ENCODE data around the gene SUGCT.
"Not testable (repeated sequence)": the region's sequence is repeated elsewhere in the genome, so short reads cannot be mapped to it uniquely, and the experiment has no call there.

The SUGCT gene

DNA sequence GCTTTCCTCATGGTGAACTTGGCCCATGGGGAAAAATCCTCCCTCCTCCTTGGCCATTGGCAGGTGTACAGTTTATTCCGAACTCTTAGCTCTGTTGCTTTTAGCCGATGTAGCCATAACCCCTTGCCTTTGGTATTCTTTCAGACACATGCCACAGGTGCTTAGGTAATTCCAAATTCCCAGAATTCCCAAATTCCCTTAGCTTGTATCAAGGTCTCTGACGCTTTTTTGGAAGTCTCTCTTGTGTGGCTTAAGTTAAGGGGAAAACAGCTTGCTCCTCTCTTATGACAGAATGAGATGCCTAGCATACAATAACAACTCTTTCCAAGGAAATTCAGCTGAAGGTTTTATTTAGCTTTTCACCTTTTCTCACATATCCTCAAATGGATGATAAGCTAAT lies 68.0 kb downstream of the SUGCT start:
- no peak for DNase-seq (ENCODE audit: low read depth)

DNA sequence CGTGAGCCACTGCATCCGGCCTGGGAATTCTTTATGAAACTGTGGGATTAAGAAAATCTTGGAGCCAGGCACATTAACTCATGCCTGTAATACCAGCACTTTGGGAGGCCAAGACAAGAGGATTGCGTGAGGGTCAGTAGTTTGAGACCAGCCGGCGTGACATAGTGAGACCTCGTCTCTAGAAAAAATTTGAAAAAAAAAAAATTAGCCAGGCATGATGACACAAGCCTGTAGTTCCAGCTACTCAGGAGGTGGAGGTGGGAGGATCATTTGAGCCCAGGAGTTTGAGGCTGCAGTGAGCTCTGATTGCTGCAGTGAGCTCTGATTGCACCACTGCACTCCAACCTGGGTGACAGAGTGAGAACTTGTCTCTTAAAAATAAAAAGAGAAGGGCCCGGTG lies 69.8 kb downstream of the SUGCT start:
- no peak for DNase-seq (ENCODE audit: low read depth)

DNA sequence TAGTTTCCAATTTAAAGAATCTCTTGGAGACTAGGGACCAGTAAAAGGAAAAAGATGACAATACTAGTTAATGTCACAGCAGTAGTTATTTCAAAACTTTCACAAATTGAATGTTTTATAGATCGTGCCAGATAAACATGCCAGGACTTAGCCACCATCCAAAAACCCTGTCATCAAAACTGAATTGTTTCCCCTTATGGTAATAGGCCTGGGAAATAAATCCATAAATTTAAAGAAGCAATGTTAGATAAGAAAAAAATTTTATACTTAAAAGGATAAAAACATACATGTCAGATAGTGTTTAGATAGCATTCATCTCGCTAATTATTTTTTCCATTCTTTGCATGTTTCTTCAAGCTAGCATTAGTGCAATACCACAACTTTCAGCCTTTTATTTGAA lies 71.2 kb downstream of the SUGCT start:
- DNase-seq (ENCODE audit: low read depth), result no peak

DNA sequence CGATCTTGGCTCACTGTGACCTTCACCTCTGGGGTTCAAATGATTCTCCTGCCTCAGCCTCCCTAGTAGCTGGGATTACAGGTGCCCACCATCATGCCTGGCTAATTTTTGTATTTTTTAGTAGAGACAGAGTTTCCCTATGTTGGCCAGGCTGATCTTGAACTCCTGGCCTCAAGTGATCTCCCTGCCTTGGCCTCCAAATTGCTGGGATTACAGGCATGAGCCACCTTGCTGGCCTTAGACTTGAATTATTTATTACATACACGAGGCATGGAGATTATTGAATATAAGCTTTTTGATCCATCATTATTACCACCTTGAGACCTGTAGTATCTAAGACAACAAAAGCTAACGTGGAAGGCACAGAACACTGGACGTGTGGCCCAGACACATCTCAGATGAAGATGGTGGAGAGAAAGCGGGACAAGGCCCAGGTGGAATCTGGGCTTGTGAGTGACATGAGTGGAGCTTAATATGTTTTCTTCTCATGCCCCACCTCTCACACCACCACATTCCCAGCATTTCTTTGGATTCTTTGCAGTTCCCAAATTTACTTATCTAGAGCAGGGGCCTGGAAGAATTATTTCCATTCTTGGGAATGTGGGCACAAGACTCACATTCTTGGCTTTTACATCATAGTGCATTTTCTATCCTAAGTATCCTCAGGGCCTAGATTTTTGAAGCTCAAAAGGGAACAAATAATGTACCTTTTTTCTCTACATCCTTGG lies 76.6 kb downstream of the SUGCT start:
- DNase-seq (ENCODE audit: low read depth), result no peak

DNA sequence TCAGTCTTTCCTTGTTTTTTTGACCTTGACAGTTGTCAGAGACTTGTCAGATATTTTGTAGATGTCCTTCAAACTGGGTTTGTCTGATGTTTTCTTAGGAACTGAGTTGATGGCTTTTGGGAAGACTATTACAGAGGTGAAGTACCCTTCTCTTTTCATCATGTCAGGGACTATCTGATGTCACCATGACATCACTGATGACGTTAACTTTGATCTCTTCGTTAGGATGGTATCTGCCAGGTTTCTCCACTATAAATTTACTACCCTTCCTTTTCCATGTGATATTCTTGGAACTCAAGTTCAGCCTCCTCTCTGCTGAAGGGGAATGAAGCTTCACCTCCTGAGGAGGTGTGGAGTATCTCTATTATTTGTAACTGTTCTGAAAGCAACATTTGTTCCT lies 78.5 kb downstream of the SUGCT start:
- no peak for DNase-seq (ENCODE audit: low read depth)

DNA sequence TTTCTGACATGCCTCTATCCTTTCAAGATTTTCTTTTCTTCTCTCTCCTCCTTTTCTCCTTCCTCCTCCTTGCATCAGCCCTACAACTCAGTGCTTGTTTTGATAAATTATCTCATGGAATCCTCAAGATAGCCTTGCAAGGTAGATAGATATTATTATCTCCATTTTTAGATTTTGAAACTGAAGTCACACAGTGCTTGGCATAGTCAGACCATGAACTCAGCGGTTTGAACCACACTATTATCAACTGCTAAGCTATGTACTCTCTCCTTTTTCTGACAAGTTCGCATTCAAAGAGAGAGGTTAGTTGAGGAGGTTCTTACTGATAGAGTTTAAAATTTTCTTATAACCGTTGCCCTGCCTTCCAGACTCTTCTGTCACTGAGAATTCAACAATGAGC lies 79.1 kb downstream of the SUGCT start:
- no peak for DNase-seq (ENCODE audit: low read depth)

DNA sequence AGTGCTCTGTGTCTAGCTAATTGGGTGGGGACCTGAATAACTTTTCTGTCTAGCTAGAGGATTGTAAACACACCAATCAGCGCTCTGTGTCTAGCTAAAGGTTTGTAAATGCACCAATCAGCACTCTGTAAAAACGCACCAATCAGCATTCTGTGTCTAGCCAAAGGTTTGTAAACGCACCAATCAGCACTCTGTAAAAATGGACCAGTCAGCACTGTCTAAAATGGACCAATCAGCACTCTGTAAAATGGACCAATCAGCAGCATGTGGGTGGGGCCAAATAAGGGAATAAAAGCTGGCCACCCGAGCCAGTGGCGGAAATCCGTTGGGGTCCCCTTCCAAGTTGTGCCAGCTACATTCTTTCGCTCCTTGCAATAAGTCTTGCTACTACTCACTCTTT lies 83.8 kb downstream of the SUGCT start:
- DNase-seq (ENCODE audit: low read depth), result not testable (repeated sequence)

DNA sequence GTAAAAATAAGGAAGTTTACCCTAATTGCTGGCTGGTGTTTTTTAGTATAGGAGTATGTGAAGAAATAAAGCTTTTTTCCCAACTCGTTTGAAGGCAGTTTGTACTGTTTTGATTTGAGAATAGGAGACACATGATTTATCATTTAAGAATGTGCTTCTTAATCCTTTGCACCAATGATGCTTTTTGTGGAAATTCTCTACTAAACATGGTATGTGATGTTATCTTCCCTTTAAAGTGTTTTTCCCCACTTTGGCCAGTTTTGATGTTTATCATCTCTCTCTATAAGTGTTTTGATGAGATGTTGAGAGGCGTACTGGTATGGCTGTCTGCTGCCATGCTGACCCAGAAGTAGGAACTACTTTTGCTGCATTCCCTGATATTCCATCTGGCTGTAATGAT lies 85.1 kb downstream of the SUGCT start:
- DNase-seq (ENCODE audit: low read depth), result no peak

DNA sequence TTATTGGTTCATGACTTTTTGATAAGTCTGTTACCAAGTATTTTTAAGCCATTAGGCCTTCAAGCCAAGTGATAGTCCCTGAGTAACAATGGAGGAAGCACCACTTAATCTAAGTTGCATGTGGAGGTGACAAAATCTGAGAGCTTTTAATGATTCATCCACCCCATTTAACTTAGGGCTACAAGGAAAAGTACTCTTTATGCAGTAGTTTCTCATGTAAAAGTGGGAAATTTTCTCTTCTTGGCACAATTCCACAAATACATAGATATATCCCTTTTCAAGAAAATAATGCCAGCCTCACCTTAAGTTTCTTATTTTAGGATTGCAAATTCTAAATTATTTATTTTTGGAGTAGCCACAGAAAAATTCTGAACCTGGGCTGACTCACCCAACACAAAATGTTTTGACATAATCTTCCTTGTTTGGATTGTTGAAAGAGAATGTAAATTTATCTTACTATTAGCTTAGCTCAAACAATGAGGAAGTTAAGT lies 85.7 kb downstream of the SUGCT start:
- DNase-seq (ENCODE audit: low read depth), result no peak

DNA sequence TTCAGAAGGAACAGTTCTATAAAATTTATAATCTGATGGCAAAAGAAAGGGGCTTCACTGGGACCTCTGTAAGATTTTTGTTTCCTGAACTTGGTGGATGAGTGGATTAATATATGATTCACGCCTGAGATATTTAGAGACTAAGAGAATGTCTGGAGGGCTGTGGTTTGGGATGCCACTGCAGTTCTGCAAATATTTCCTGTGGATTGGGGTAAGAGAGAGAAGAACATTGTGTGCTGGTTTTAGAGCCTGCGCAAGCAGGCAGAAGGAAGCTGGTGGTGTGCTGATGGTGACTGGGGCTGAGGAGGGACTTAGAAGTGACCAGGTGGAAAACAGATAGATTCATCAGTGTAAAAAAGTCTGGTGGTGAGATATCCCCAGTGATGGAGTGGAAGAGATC lies 87.0 kb downstream of the SUGCT start:
- DNase-seq (ENCODE audit: low read depth), result no peak

DNA sequence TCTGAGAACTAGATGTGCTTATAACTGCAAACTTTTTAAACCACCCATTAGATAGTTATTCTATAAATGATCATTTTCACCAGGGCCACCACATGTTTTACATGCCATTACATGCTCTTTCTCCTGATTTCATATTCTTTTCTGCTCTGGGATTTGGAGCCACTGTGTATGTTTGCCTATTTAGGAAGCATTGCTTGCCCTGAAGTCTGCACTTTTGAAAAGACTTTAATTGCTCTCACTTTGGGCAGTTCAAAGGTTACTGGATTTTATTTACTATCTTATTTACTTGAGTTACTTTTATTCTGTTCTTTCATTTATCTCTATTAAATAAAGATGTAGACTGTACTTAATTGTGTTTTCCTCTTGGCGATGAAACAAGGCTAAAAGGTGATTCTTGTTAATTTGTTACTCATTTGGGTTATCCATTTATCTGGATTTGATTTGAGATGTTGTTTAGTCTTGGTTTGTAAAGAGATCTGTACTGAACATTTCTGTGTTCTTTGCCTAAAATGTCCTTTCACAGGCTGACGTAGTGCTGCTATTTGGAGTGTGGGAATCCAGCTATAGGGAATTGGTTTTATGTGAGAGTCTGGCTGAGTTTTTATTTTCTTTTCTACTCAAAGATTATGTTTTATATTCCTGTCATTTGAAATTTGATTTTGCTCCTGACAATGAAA lies 88.8 kb downstream of the SUGCT start:
- no peak for DNase-seq (ENCODE audit: low read depth)

DNA sequence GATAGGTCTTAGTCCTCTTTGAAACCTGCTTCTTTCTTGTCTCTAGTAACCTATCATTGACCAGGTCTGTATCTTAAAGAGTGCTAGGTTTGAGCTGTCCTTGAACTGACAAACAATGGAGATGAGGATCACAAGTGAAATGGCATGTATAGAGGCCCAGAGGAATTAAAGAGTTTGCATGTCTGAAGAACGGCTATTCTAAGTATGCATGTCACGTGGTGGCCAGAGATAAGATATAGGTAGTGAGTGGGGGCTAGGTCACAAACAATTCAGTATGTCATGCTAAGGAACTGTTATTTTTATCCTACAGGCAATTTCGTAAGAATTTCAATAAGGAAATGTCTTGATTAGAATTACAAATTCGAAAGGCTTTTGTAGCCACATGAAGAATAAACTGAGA lies 95.3 kb downstream of the SUGCT start:
- no peak for DNase-seq (ENCODE audit: low read depth)

DNA sequence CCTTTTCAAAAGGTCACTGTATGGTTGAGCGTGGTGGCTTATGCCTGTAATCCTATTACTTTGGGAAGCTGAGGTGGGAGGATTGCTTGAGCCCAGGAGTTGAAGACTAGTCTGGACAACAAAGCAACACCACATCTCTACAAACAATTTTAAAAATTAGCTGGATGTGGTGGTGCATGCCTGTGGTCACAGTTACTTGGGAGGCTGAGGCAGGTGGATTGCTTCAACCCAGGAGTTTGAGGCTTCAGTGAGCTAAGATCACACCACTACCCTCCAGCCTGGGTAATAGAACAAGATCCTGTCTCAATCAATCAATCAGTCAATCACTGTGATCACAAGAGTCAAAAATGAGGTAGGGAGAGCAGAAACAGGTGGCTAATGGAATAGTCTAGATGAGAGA lies 97.0 kb downstream of the SUGCT start:
- DNase-seq (ENCODE audit: low read depth), result no peak

DNA sequence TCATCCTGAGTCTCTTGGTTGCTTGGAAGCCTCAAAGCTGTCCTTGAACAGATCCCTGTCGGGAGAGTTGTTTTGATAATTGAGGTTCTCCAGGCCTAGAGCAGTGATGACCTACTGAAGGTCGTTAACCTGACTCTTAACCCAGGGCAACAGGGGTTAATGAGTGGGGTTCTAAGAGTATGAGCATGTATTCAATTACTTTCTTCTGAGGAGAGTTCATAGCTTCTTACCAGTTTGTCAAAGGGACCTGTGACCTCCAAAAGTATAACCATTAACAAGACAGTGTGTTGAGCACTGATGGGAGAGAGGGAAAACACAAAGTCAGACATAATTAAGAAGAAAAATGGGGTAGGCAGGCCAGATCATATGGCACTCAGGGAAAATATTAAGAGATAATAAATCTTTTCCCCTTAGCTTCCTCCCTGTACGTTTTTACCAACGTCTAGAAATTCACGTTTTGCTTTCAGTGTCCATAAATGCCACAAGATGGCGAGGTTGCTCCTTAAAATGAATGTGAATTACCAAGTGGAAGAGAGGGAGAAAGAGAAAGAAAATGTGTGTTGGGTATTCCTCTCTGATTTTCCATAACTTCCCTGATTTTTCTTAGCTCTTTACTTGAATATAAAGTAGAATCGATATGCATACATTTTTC lies 97.6 kb downstream of the SUGCT start:
- no peak for DNase-seq (ENCODE audit: low read depth)

DNA sequence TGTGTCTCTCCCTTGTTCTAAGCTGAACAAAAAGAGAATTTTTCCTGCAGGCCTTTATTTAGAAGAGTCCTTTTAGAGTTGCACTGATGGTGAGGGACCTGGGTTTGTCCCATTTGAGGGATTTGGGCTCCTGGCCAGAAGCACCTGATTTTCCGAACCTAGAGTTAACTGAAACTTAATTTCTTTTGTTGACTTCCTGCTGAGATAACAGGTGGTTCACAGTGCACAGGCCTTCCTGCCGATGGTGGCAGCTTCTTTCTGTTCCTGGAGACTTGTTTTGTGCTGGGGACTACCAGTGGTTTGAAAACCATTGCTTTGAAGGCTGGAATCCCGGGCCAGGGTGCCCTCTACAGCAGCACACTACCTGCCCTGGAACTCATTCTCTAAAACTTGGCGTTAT lies 99.2 kb downstream of the SUGCT start:
- no peak for DNase-seq (ENCODE audit: low read depth)

DNA sequence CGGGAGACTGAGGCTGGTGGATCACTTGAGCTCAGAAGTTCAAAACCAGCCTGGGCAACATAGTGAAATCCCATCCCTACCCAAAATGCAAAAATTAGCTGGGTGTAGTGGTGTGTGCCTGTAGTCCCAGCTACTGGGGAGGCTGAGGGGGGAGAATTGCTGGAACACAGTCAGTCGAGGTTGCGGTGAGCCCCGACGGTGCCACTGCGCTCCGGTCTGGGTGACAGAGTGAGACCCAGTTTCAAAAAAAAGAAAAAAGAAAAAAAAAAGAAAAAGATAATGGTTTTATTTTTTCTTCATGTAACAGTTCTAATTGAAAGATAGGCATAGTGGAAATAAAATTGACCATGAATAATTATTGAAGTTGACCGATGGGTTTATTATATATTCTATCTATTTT lies 99.9 kb downstream of the SUGCT start:
- no peak for DNase-seq (ENCODE audit: low read depth)

DNA sequence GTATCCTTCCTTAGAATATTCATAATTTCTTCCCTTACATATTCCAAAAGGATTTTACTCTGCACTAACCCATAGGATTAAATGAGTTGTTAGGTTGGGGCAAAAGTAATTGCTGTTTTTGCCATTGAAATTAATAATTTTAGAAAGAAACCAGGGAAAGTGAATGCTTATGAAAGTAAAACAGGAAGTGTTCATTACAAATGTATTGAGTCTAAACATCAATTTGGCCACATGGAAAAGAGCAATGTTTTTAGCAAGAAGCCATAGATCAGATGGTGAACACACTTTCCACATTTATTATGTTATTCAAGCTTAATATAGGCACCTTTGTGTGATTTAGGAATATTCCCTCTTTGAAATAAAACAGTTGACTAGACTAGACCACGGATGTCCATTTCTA lies 102.9 kb downstream of the SUGCT start:
- no peak for DNase-seq (ENCODE audit: low read depth)

DNA sequence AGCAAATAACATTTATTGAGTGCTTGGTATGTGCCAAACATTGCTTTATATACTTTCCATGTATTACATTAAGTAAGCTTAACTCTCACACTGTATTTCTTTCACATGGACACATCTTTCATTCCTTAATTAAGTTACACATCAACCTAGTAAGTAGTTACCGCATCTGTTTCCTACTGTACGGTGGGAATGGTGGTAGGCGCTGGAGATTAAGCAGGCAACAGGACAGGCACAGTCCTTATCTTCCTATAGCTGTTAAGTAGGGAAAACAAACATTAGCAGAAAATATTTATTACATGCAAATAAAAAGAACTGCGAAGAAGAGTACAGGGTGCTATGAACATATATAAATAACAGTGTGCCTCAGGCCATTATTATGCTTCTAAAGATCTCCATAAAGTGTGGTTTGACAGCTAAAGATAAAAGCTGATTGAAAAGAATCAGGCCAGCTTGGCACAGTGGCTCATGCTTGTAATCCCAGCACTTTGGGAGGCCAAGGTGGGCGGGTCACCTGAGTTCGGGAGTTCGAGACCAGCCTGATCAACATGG lies 105.0 kb downstream of the SUGCT start:
- no peak for DNase-seq (ENCODE audit: low read depth)

DNA sequence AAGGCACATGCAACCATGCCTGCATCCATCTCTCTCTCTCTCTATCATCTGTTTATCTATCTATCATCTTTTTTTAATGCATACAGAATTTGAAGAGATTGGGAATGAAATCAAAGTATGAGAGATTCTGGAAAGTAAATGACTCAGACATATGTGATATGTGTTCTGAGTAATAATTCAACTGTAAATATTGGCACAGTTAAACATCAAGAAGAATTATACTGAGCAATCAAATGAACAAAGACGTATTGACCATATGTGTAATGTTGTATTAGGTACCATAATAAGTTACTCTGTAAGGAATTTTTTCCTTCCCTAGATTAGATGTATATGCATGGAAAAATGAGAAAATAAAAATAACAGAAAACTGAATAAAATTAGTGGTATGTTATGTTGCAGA lies 108.3 kb downstream of the SUGCT start:
- DNase-seq (ENCODE audit: low read depth), result no peak

DNA sequence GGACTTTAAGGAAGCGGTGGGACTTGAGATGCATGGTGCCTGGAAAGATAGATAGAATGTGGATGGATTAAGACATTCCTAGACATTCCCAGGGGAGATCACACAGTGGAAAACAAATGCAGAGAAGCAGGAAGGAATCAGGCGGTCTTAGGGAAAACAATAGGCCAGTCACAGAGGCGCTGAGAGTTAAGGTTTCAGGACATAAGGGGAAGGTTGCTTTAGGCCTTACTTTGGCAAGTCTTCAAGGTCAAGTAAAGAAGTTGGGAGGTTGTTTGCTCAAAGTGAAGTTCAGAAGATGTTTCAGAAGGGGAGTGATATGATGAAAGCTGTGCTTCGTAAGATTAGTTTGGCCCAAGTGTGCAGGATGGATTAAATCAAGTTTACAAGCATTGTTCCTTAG lies 109.4 kb downstream of the SUGCT start:
- DNase-seq (ENCODE audit: low read depth), result no peak

DNA sequence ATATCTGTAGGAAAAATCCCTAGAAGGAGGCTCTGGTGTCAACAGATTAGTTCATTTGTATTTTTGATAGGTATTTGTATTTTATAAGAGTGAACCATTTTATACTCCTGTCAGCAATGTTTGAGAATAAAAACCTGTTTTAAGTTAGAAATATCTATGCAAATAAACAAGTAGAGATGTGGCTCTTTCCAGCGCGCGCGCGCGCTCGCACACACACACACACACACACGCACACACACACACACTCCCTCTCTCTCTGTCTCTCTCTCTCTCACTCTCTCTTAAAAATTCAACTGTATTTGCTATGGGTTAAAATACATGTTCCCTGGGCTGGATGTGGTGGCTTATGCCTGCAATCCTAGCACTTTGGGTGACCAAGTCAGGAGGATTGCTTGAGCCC lies 113.9 kb downstream of the SUGCT start:
- DNase-seq (ENCODE audit: low read depth), result no peak

DNA sequence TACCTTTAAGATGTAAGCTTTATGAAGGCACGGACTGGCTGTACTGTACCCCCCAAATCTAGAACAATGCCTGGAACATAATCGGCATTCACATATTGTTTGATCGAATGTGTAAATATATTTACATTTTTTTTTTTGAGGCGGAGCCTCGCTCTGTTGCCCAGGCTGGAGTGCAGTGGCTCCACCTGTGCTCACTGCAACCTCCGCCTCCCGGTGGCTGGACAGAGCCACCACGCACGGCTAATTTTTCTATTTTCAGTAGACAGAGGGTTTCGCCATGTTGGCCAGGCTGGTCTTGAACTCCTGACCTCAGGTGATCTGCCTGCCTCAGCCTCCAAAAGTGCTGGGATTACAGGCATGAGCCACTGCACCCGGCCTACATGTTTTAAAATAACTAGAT lies 118.6 kb downstream of the SUGCT start:
- not testable (repeated sequence) for DNase-seq (ENCODE audit: low read depth)

DNA sequence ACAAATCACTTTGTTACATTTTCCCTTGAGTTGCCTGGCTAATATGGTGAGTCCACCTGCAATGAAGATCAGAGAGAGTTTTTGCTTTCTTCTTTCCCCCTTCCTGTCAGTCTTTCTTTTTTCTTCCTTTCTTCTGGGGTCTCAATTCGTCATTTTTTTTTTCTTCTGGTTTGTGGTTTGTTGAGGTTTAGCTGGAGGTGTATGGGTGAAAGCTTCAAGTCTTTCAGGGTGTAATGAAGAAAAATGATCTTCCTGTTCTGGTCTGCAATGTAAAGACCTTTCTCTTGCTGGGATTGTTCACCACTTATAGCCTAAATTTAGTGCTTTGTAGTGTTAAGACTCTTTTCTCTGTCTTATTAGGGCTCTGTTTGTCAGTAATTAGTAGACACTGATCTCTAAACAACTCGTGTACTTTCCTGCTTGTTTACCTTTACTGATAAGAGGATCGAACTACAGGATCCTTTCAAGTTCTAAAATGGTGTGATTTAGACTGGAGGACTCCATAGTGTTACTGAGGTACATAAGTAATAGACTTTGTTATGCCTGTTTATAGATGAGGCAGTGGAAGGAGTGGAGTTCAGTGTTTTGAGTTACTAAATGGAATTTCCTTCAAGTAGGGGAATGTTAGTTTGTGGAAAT lies 129.1 kb downstream of the SUGCT start:
- no peak for DNase-seq (ENCODE audit: low read depth)

All from T-helper 22 cell (primary cell).